Transverse colon (tissue), 4 donors: ENCODE measurements around the gene PLP2.
A peak's percentile ranks its signal among the peaks of the same experiment; 100 is the strongest.

Experiments used
- CTCF ChIP-seq, 5 experiments: fragments of 200-600 bp in 3 of 5; fragments of 450-650 bp in 2 of 5; sonication (generic) in 3 of 5; IDR thresholded peaks; 1 replicate in 2 of 5; 2 replicates in 3 of 5; pipeline ENCODE4 v1.5.1; 2016 to 2017; ENCODE audit warnings: antibody characterized with exemption in 5 of 5, inconsistent platforms in 3 of 5, mild to moderate bottlenecking in 2 of 5, moderate library complexity in 1 of 5
- EP300 ChIP-seq: sonication (generic); formaldehyde crosslinking; IDR thresholded peaks from one replicate; pipeline ENCODE4 v1.6.1; 2017; ENCODE audit warnings: antibody characterized with exemption, low read depth
- POLR2A ChIP-seq: fragments of 450-650 bp; IDR thresholded peaks from one replicate; pipeline ENCODE4 v1.6.1; 2016; ENCODE audit warnings: antibody characterized with exemption, mild to moderate bottlenecking, moderate library complexity
- POLR2AphosphoS5 ChIP-seq, 3 donors: sonication (generic); formaldehyde crosslinking; IDR thresholded peaks; one replicate each; pipeline ENCODE4 v1.6.1; 2016; ENCODE audit warnings: antibody characterized with exemption in 3 of 3

GRCh38 chrX:49166914-49167739 is 4.6 kb upstream of the PLP2 start:
- TF ChIP-seq CTCF (IDR thresholded peaks at IDR 0.05) (no peak), EP300 (no peak), POLR2A (peak; percentile 83), POLR2AphosphoS5 (IDR thresholded peaks at IDR 0.05) (peak; percentile 64 to 78 (median 78))
